GM11168 (cell line): ENCODE data around the gene PANX3.

ENCODE experiments used
- in situ Hi-C: fragments of 300-500 bp; cut with MboI; formaldehyde crosslinking; loops from one replicate; pipeline ENCODE4 v1.12.0; 2022; ENCODE audit warnings: low sequenced_read_pairs; ENCODE audit not compliant: unreplicated experiment

PANX3 gene

DNA sequence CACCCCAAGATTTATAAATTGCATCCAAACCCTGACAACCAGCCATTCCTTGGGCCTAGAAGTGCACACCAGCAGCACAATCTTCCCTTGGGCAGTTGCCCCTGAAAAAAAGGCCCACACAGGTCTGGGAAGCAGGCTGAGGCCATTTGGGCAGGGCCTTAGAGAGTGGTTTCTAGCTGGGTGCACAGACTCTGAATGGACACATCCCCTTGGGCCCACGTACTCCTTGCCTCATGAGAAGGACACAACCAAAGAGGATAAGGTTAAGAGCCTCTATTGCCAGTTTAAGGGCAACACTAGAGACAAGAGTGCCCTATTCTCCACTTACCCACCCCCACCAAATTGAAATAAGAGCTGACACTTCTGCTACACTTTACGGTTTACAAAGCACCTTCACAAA is 933 bp upstream of the PANX3 start:
- in situ Hi-C loops, result no loop called here

DNA sequence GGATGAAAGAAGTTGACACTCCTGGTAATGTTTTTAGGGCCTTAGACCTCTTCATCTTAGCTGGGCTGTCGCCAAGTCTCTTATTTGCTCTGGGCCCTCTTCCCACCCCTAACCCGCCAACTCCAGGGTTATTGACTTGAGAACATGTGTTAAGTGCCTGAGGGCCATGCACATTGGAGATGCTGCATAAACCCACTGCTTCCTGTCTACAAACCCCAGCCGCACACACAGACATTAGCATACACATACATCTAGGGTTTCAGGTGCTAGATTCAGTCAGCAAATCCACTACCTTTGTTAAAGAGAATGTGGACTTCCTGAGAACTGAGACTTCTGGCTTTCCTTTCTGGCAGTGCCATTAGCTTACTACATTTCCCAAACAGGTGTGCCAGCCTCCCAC is 817 bp downstream of the PANX3 start:
- in situ Hi-C loops, result no loop called here

DNA sequence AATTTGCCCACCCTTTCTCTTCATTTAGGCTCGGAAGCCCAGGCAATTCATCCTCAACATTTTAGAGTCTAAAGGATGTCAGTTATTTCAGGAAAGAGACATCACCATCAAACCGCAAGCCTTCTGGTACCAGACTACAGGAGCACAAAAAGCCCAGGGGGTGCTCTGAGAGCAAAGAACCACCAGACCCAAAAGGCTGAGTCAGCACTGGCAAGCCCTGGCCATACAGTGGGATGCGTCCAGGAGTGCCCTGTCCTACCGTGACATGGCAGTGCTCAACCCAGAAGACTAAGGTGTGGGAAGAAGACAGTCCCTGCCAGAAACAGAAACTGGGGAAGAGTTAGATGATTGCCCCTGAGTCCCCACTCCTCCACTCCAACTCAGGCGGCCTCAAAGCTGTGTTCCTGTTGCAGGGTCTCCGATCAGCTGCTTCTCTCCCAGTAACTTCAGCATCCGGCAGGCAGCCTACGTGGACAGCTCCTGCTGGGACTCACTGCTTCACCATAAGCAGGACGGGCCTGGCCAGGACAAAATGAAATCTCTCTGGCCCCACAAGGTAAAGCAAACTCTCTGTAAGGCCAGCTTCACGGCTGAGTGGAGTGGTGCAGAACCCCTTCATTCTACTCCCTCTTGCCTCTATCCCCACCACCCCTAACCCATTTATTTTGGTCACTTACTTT is 1.5 kb downstream of the PANX3 start:
- in situ Hi-C loops, result no loop called here

DNA sequence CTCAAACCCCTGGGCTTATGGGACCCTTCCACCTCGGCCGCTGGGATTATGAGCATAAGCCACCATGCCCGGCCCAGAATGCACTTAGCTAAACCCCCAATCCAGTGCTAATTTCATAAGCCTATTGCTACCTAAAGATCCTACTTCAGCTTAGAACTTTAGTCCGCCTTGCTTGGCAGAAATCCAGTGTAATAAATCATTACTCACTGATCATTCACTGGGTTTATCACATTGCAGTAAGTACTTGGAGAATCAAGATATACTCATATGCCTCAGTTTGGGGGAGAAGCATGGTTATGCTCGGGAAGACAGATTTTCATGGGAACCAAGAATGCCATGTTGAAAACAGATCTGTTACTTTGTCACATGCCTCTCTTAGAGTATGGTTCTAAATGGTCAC is 7.6 kb downstream of the PANX3 start:
- in situ Hi-C loops, result no loop called here

DNA sequence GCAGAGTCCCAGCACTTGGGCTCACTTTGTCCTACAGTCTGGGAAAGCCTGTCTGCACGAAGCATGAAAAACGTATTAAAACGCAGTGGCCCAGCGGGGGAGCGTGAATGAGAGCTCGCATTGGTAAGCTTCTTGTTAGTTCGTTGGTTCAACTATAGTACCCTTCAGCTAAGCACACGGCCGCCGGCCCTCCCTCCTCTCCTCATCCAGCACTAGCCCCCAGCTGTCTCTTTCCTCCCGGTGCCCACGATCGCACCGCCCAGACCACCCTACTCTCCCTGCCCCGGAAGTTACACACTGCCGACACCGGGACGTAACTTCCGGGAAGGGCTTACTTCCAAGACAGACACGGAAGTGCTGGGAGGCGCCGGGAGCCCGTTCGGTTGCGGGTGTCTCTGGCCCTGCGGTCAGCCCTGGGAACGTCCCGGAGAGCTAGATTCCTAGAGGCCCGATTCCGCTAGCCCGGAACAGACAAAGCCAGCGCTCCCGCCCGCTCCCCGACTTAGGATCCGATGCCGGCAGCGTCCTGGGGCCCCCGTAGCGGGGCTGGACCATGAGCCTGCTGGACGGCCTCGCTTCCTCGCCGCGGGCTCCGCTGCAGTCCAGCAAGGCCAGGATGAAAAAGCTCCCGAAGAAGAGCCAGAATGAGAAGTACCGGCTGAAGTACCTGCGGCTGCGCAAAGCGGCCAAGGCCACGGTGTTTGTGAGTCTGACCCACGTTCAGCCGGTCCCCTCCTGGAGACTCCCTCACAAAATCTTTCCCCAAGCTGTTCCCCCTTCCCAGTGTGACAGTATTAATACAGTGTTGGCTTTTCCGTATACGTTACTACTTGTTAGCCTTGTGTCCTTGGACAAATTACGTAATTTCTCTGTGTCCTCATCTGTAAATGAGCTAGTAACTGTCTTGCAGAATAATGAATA is 11.6 kb downstream of the PANX3 start, which contains the start of gene TBRG1:
TSS of gene TBRG1 (plus strand) at position 334 of the 921 bp plus-strand sequence. CDS start at position 554, 220 bp downstream.
- in situ Hi-C loops, result no loop called here

DNA sequence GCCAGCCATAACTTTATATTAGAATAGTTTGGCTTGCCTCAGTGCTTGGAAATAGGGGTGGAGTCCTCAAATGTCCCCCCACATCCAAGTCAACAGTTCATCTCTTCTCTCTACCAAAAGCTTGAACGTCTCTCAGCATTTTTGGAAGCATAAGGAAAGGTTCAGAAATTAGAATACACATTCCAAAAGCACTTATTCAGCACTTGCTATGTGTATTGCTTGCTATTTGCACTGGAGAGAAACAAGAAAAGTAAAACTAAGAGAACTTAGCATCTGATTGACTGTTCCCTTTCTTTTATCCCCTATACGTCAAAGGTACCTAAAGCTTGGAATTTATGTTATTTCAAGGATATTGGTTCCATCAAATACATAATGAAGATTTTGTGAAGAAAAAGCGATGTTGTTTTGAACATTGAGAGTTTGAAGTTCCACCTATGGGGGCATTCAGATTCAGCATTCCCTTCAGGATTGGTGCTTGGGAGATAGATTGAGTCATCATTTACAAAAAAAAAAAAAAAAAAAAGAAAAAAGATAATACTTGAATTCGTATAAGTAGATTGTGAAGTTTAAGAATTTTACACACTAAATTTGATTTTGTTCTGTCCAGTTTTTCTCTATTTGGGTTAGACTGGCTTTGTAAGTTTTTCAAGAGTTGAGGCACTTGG is 12.8 kb downstream of the PANX3 start:
- in situ Hi-C loops, result no loop called here

DNA sequence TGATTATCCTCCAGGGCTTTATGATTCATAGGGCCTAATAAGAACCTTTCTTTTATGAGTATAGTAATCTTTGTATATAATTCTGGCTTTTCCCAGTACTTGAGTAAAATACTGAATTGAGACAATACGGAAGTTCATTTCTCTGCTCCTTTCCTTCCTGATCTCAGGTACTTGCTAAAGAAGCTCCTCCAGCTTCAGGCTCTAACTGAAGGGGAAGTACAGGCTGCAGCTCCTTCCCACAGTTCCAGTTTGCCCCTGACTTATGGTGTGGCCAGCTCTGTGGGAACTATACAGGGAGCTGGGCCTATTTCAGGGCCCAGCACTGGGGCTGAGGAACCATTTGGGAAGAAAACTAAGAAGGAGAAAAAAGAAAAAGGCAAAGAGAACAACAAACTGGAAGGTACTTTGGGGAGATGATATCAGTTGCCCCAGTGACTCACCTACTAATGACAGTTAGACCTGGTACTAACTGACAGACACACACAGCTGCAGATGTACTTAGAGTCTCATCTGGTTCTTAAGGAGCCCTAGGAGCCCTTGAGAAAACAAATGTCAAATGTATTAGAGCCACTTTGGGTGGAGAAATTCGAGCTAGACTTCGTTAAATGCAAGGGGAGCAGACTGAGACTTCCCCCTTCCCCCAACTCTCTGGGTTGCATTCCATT is 14.4 kb downstream of the PANX3 start:
- in situ Hi-C loops, result no loop called here

DNA sequence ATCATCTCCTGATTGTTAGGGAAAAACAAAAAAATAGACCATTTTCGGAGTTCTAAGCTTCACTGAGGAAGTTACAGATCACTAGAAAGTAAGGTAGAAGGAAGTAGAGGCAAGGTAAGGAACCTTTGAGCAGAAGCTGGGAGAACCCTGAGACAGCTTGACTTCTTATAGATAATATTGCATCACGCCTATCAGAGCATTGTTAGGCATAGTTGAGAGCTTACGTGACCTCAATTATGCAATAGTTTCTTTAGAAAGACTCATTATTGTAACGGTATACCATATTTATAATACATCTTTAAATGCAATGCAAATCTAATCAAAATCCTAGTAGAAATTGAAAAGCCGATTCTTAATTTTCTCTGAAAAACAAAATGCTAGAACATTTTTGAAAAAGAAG is 16.3 kb downstream of the PANX3 start:
- in situ Hi-C loops, result no loop called here

DNA sequence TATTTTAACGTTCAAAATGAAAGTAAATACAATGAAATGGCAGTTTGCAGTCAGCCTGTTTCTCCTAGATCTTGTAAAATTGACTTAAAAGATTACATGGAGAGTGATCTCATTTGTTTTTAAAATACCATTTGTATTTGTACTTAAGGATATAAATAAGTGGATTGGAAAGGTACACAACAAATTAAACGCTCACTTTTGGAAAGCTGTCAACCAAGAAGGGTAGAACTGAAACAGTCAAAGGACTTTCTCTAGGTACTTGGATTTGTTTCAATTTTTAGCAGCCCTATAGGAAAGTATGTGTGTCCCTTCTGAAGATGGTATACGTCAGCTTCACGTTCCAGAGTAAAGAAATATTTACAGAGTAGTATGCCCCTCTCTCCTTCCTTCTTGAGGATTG is 18.7 kb downstream of the PANX3 start:
- in situ Hi-C loops, result no loop called here

DNA sequence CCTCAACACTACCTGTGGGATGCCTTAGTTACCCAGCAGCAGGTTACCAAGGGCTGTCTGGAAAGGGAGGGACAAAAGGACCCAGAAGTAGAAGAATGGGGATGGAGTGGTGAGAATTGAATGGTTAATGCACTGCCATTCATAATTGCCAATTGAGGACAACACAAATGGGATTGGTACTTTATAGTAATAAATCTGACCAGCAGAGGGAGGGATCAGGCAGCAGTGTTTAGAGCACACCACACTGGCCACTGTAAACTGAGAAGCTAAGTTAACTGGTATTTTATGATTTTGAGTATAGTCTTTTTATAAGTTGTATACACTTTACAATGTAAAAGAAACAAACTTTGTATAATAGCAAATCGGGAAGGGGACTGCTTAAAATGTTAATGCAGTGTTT is 22.1 kb downstream of the PANX3 start:
- in situ Hi-C loops, result no loop called here

DNA sequence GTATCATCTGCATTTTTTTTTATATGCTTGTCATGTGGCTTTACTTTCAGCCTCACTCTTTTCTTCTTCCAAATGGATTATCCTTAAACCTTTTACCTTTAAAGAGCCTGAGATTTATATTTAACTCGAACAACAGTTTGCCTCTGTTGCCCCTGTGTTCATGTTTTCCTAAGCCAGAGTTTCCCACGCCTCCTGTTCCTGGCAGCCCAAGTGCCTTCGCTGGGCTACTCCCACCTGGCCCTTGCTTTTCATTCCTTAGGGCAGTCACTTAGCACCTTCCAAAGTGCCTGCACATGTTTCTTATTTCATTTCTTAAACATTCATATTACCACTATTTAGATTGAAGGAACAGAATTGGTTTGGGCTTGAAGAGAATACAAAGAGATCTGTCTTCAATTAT is 24.7 kb downstream of the PANX3 start:
- in situ Hi-C loops, result no loop called here

DNA sequence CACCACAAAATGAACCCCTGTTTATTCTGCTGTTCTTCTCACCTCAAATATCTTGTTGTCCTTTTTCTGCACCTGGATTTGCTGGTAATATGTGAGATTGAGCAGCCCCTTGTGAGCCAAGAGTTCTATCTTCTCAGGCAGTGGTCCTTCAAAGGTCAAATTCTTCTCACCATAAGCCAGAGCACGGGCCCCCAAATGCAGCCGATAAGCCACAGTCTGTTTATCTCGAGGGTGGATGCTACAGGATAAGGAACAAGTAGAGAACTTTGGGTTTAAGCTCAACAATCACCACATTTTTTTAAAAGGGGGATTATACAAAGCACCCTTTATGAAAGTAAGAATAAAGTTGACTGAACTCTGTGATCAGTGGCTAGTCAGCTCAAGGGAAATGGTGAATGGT is 27.3 kb downstream of the PANX3 start:
- in situ Hi-C loops, result no loop called here

DNA sequence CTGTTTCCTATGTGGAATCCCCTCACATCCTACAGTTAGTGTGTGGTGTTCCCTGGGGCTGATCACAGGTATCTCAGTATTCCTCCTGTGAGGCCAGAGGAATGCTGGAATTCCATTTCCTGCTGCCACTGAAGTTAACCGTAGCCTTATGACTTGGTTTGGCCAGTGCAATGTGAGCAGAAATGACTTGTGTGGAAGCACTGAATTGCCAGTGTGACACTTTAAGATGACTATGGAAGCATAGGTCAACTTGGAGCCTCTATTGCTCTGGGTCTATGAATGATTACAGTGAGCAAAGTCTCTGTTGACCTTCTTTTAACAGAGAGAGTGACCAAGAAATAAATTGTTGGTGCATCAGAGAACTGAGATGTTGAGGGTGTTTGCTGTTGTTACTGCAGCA is 28.0 kb downstream of the PANX3 start:
- in situ Hi-C loops, result no loop called here

DNA sequence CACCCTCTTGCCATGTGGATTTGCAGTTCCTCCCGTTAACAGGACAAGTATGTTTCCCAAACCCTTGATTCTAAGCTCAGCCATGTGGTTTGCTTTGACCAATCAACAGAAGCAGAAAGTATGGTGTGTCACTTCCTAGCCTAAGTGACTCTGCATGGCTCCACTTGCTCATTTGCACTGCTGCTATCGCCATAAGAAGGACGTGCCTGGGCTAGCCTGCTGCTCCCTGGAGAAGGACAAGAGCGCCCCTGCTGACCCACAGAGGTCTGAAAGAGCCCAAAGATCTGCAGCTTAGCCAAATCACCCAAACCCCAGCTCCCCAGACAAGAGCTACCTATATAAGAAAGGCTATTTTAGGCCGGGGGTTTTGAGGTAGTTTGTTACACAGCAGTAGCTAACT is 29.4 kb downstream of the PANX3 start:
- in situ Hi-C loops, result no loop called here

DNA sequence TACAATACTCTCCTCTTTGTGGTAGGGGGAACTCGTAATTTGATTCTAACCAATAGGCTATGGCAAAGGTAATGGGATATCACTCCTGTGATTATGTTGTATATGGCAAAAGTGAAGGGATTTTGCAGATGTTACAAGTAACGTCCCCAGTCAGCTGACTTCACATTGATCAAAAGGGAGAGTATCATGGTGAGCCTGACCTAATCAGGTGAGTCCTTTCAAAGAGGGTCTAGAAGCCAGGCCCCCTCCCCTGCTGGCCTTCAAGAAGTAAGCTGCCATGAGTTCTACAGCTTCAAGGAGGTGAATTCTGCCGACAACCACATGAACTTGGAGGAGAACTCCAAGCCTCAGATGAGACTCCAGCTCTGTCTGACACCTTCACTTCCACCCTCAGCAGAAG is 31.4 kb downstream of the PANX3 start:
- in situ Hi-C loops, result no loop called here

DNA sequence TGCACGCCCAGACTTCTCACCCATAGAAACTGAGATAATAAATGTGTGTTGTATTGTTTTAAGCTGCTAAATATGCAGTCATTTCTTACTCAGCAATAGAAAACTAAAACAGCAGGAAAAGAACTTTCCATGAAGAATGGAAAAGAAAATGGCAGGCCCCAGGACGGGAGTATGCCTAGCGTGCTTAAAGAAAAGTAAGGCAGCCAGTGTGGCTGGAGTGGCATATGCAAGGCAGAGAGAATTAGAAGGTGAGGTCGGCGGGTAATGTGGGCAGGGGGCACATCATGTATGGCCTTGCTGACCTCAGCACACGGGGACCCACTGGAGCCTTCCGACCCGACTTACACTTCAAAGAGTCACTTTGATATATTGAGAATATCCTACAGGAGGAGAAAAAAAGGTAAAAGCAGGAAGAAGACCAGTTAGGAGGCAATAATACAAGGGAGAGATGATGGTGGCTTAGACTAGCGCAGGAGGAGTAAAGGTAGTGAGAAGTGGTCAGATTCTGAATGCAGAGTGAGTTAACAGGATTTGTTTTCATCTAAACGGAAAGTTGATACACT is 31.9 kb downstream of the PANX3 start:
- in situ Hi-C loops, result no loop called here

DNA sequence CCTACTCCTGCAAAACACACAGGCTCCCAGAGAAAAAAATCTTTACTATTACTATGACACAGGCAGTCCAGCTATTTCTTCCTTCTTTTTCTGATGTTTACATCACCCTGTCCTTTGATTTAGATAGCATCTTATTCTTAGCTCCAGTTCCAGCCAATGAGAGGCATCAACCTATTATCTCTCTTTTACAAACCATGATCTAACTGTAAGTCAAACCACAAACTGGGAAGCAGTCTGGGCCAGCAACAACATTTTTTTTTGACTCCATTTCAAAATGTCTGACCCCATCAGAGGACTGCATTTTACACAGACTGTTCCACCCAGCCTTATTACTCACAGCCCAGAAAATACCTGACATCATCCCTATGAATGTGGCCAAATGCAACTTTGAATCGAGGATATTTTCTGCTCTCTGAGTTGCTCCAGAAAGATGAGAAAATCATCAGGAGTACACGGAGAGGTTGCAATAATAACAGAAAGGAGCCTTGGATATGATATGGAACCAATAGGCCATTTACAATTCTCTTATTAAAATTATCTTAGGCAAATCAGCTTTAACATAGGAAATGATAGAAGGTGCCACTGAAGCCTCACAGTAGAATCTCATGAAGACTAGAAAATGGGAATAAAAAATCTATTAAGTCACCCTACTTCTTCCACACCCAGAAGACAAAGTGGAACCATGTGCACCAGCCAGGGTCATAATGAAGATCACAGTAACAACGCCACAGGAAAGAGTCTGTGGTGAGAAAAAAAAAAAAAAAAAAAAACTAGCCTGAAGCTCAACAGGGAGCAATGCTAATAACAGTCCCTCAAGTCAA is 32.6 kb downstream of the PANX3 start:
- in situ Hi-C loops, result no loop called here

DNA sequence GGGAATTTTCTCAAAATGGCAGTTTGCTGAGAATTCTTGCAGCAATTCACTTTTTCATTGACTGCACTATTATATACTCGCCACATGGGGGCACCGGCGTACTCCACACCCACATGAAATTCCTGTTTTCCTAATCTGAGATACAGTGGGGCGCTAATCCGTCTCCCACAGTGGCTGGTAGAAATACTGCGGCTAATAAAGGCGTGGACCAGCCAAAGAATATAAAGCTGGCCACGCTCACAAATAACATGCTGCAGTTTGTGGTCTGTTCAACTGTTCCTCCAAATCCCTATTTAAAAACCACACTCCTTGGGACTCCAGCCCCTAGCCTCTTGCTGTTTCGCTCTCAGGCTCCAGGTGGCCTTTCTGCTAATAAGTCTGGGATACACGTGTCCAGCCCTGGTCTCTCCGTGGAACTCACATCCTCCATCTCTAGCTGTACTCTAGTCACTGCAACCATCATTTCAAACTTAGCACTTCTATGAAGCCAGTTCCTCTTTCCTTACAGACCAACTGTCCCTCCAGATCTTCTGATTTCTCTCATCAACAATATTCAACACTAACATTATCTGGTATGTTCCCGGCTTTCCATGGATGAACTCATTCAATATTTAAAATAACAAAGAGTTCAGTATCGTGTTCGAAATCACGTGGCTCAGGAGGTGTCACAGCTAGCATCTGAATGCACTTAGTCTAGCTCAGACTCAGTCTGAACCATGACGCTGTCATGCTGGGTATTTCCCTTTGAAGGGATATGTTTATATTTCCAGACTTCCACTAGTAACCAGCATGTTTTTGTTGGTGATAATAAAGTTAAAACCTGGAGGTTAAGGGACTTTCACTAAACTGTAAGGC is 33.4 kb downstream of the PANX3 start:
- in situ Hi-C loops, result no loop called here

DNA sequence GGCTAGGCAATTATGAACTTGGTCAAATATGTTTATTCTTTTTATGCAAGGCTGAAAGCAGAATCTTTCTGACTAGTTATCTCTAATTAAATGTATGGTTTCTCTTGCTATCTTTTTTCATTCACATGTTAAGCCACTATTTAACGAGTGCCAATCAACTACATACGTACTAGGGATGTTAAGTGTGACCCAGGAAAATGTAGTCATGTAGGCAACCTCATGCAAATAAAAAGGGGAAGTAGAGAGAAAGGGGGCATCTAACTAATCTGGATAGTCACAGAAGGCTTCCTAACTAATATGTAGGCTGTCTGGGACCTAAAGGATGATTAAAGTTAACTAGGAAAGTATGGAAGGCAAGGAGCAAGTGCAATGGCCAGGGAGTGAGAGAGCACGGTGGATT is 34.9 kb downstream of the PANX3 start:
- in situ Hi-C loops, result no loop called here
